ENCODE measurements around the gene PTPRN.

DNA sequence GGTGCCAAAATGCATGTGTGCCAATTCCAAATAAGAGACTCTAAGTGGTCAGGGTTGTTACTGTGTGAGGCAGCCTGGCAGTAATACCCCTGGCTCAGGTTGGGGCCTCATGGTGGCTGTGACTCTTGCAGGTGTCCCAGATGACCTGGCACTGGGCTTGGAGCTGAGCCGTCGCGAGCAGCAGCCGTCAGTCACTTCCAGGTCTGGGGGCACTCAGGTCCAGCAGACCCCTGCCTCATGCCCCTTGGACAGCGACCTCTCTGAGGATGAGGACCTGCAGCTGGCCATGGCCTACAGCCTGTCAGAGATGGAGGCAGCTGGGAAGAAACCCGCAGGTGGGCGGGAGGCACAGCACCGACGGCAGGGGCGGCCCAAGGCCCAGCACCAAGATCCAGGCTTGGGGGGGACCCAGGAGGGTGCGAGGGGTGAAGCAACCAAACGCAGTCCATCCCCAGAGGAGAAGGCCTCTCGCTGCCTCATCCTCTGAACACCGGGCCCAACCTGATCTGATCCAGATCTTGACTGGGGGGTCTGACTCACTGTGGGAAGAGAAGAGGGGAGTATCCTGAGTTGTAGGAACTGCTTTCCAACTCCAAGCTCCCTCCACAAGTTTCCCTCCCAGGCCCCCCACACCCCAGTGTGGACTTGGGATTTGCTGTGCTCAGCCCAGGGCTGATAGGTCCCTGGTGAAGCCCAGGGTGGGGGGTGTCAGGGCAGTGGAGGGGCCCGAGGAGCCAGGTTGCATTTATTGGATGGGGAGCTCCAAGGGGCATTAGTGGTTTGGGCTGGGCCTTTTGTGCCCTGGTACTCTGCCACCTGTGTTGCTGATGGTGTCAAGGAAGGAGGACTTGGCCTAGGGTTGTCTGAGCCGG, 24.5 kb downstream of the PTPRN start:
- TF ChIP-seq, protein P1, sequence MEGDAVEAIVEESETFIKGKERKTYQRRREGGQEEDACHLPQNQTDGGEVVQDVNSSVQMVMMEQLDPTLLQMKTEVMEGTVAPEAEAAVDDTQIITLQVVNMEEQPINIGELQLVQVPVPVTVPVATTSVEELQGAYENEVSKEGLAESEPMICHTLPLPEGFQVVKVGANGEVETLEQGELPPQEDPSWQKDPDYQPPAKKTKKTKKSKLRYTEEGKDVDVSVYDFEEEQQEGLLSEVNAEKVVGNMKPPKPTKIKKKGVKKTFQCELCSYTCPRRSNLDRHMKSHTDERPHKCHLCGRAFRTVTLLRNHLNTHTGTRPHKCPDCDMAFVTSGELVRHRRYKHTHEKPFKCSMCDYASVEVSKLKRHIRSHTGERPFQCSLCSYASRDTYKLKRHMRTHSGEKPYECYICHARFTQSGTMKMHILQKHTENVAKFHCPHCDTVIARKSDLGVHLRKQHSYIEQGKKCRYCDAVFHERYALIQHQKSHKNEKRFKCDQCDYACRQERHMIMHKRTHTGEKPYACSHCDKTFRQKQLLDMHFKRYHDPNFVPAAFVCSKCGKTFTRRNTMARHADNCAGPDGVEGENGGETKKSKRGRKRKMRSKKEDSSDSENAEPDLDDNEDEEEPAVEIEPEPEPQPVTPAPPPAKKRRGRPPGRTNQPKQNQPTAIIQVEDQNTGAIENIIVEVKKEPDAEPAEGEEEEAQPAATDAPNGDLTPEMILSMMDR (IDR thresholded peaks at IDR 0.05; ENCODE audit: insufficient read depth, low read length, poor library complexity, severe bottlenecking) = no peak
- TF ChIP-seq EZH2phosphoT487 (conservative IDR thresholded peaks at IDR 0.05; ENCODE audit: low read length) = no peak
